Small intestine (tissue), 7 donors: ENCODE measurements around the gene HDAC10. TPM values are rescaled to one million over a fixed set of nuclear protein-coding genes. Genes with fewer than 3 reads are reported as not detected.

Experiments used
- DNase-seq, 2 donors: peaks; one replicate each; pipeline versions ENCODE4 v3.0.0 to v3.0.0-alpha.2; 2013
- FAIRE-seq: peaks from 2 replicates; lab custom pipeline; 2012; peaks lifted over from hg19 to GRCh38; lab: Jason Lieb, UNC
- H3K27ac ChIP-seq, 3 donors: one replicate each; pipeline ENCODE4 v1.5.1; 2013; ENCODE audit warnings: low read length in 2 of 3, mild to moderate bottlenecking in 2 of 3, control low read depth in 1 of 3, inconsistent platforms in 1 of 3, low read depth in 1 of 3, moderate library complexity in 1 of 3
- H3K27me3 ChIP-seq, 3 donors: one replicate each; pipeline ENCODE4 v1.6.1; 2013; ENCODE audit warnings: low read length in 3 of 3, inconsistent platforms in 1 of 3; ENCODE audit not compliant: control insufficient read depth in 3 of 3, insufficient read depth in 3 of 3
- H3K36me3 ChIP-seq, 3 donors: one replicate each; pipeline ENCODE4 v1.6.1; 2013; ENCODE audit warnings: low read length in 3 of 3, inconsistent platforms in 1 of 3, low read depth in 1 of 3, mild to moderate bottlenecking in 1 of 3, moderate library complexity in 1 of 3; ENCODE audit not compliant: control insufficient read depth in 3 of 3, insufficient read depth in 2 of 3
- H3K4me1 ChIP-seq, 3 donors: one replicate each; pipeline ENCODE4 v1.6.1; 2013; ENCODE audit warnings: low read length in 2 of 3, inconsistent platforms in 1 of 3, low read depth in 1 of 3, mild to moderate bottlenecking in 1 of 3, moderate library complexity in 1 of 3; ENCODE audit not compliant: control insufficient read depth in 3 of 3, insufficient read depth in 2 of 3
- H3K4me3 ChIP-seq, 3 donors: one replicate each; pipeline ENCODE4 v1.5.1; 2013; ENCODE audit warnings: low read length in 3 of 3, control low read depth in 1 of 3, inconsistent platforms in 1 of 3, low read depth in 1 of 3, mild to moderate bottlenecking in 1 of 3, moderate library complexity in 1 of 3
- H3K9me3 ChIP-seq, 2 donors: one replicate each; pipeline ENCODE4 v1.6.1; 2013; ENCODE audit warnings: low read depth in 1 of 2, low read length in 1 of 2; ENCODE audit not compliant: control insufficient read depth in 2 of 2, insufficient read depth in 1 of 2
- WGBS, 3 donors: extraction: QIAGEN DNeasy Blood & Tissue Kit; methylation state at CpG; one replicate each; pipeline ENCODE4 v1.1.7; 2013; 5-methylcytosine and 5-hydroxymethylcytosine counted together
- polyA plus RNA-seq, 4 donors: library from polyadenylated mRNA; stranded (reverse) in 3 of 4; unstranded in 1 of 4; fragments of 200-250 nt in 3 of 4; fragments of 120-200 nt in 1 of 4; gene quantifications; one replicate each; pipeline versions ENCODE4 v1.2.1 to v1.2.3, GENCODE V29; 2013
- donor health status: healthy with polysubstance abuse.
- donor health status: control.
- donor health status: control.
- donor health status: Bipolar disorder and iron deficiency.
- donor health status: healthy.

Gene HDAC10
- polyA plus RNA-seq, 4 donors, result 15.9 to 53.1 (median 27.5) TPM

GRCh38 chr22:50289151-50289941 is 38.3 kb upstream of the HDAC10 start:
- DNase-seq (no peak), FAIRE-seq (no peak)
- 94 to 96% (median 95%) methylated on average over 54 to 57 of the region's 57 CpGs for WGBS, 3 donors
- H3K9me3 ChIP-seq, result no peaks in the 10 kb centered on the region
- H3K4me3 ChIP-seq, result no peak overlapping the region
- no peak overlapping the region for H3K27ac ChIP-seq
- peaks cover 0 to 16% (median 3%) of the 10 kb centered on the region in 3 donors for H3K4me1 ChIP-seq
- H3K27me3 ChIP-seq, result no peaks in the 10 kb centered on the region
- H3K36me3 ChIP-seq, result peaks cover 6 to 87% (median 8%) of the 10 kb centered on the region in 3 donors

- no peak overlapping the region for H3K27ac ChIP-seq
- DNase-seq, result no peak
- peaks cover 0 to 9% (median 0%) of the 10 kb centered on the region in 3 donors for H3K4me1 ChIP-seq
- no peaks in the 10 kb centered on the region for H3K27me3 ChIP-seq
- FAIRE-seq, result no peak
- WGBS, 3 donors, result 94 to 95% (median 95%) methylated on average over 24 to 31 of the region's 31 CpGs
- H3K4me3 ChIP-seq, result no peak overlapping the region
- no peaks in the 10 kb centered on the region for H3K9me3 ChIP-seq
- H3K36me3 ChIP-seq, result peaks cover 9 to 92% (median 13%) of the 10 kb centered on the region in 3 donors
These were observed 36.7 kb upstream of the HDAC10 start for GRCh38 chr22:50287731-50288130.

GRCh38 chr22:50286701-50287318 is 35.7 kb upstream of the HDAC10 start:
- Histone ChIP-seq H3K27ac (no peak overlapping the region), H3K9me3 (no peaks in the 10 kb centered on the region), H3K4me1 (peaks cover 0 to 11% (median 0%) of the 10 kb centered on the region in 3 donors), H3K4me3 (no peak overlapping the region), H3K36me3 (peaks cover 10 to 94% (median 13%) of the 10 kb centered on the region in 3 donors), H3K27me3 (no peaks in the 10 kb centered on the region)
- DNase-seq (no peak), FAIRE-seq (no peak)
- WGBS, 3 donors, result 85 to 89% (median 88%) methylated on average over 37 to 40 of the region's 40 CpGs

- no peaks in the 10 kb centered on the region for H3K27me3 ChIP-seq
- no peak overlapping the region for H3K27ac ChIP-seq
- FAIRE-seq, result no peak
- H3K36me3 ChIP-seq, result peaks cover 10 to 94% (median 13%) of the 10 kb centered on the region in 3 donors
- no peak for DNase-seq
- H3K9me3 ChIP-seq, result no peaks in the 10 kb centered on the region
- 63 to 80% (median 80%) methylated on average over 19 to 21 of the region's 21 CpGs for WGBS, 3 donors
- H3K4me1 ChIP-seq, result peaks cover 0 to 12% (median 0%) of the 10 kb centered on the region in 3 donors
- H3K4me3 ChIP-seq, result no peak overlapping the region
These were observed 35.2 kb upstream of the HDAC10 start for GRCh38 chr22:50286275-50286674.

- 89 to 93% (median 92%) methylated on average over 27 to 34 of the region's 34 CpGs for WGBS, 3 donors
- no peak for DNase-seq
- FAIRE-seq, result no peak
- Histone ChIP-seq H3K27me3 (no peaks in the 10 kb centered on the region), H3K27ac (no peak overlapping the region), H3K4me1 (peaks cover 0 to 12% (median 0%) of the 10 kb centered on the region in 3 donors), H3K4me3 (no peak overlapping the region), H3K36me3 (peaks cover 10 to 94% (median 14%) of the 10 kb centered on the region in 3 donors), H3K9me3 (no peaks in the 10 kb centered on the region)
These were observed 34.6 kb upstream of the HDAC10 start for GRCh38 chr22:50285568-50286229.

GRCh38 chr22:50284479-50284878 is 33.4 kb upstream of the HDAC10 start:
- WGBS, 3 donors, result 80 to 92% (median 90%) methylated on average over 8 to 13 of the region's 13 CpGs
- FAIRE-seq (no peak), DNase-seq (no peak)
- Histone ChIP-seq H3K4me3 (no peak overlapping the region), H3K27me3 (no peaks in the 10 kb centered on the region), H3K36me3 (peaks cover 16 to 94% (median 19%) of the 10 kb centered on the region in 3 donors), H3K9me3 (no peaks in the 10 kb centered on the region), H3K27ac (no peak overlapping the region), H3K4me1 (peaks cover 0 to 12% (median 0%) of the 10 kb centered on the region in 3 donors)

GRCh38 chr22:50283821-50284220 is 32.8 kb upstream of the HDAC10 start:
- peaks cover 16 to 94% (median 24%) of the 10 kb centered on the region in 3 donors for H3K36me3 ChIP-seq
- 93 to 96% (median 94%) methylated on average over 26 to 30 of the region's 30 CpGs for WGBS, 3 donors
- H3K9me3 ChIP-seq, result no peaks in the 10 kb centered on the region
- FAIRE-seq (no peak), DNase-seq (no peak)
- peaks cover 0 to 12% (median 0%) of the 10 kb centered on the region in 3 donors for H3K4me1 ChIP-seq
- no peak overlapping the region for H3K4me3 ChIP-seq
- H3K27ac ChIP-seq, result no peak overlapping the region
- no peaks in the 10 kb centered on the region for H3K27me3 ChIP-seq
